GM12872 (cell line): Measurements from ENCODE around the gene QSOX2.

Source experiments
- TF ChIP-seq, protein P1 (sequence below): IDR thresholded peaks from 3 replicates; pipeline ENCODE4 v1.5.1; 2011; ENCODE audit warnings: low read depth, mild to moderate bottlenecking, low read length, moderate library complexity; ENCODE audit not compliant: insufficient read depth

QSOX2 gene

DNA sequence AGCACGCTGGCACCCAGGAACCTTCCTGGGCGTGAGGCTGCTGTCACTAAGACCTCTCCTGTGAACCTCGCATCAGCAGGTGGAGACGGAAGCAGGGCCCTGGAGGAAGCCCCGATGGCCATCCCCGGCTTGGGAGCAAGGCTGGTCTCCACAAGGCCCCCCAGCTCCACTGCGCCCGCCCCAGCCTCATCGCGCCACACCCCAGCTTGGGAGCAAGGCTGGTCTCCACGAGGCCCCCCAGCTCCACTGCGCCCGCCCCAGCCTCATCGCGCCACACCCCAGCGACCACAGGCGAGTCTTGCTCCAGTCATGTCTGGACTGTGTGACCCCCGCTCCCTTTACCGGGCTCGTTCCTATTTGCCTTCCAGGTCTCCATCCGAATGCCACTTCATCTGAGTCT lies 11.0 kb downstream of the QSOX2 start:
- TF ChIP-seq, protein P1, sequence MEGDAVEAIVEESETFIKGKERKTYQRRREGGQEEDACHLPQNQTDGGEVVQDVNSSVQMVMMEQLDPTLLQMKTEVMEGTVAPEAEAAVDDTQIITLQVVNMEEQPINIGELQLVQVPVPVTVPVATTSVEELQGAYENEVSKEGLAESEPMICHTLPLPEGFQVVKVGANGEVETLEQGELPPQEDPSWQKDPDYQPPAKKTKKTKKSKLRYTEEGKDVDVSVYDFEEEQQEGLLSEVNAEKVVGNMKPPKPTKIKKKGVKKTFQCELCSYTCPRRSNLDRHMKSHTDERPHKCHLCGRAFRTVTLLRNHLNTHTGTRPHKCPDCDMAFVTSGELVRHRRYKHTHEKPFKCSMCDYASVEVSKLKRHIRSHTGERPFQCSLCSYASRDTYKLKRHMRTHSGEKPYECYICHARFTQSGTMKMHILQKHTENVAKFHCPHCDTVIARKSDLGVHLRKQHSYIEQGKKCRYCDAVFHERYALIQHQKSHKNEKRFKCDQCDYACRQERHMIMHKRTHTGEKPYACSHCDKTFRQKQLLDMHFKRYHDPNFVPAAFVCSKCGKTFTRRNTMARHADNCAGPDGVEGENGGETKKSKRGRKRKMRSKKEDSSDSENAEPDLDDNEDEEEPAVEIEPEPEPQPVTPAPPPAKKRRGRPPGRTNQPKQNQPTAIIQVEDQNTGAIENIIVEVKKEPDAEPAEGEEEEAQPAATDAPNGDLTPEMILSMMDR = no peak

DNA sequence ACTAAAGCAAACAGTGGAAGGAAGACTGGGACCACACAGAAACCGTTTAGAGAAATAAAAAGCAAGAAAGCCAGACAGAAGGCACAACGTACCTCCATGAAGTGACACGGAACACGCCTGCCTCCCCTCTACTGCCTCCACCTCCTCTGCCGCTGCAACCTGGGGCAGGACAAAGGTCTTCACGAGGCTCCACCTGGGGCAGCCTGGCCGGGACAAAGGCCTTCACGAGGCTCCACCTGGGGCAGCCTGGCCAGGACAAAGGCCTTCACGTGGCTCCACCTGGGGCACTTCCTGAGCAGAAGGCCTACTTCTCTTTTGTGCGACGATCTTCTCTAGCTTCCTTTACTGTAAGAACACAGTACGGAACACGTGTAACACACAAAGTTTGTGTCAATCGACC lies 11.7 kb downstream of the QSOX2 start:
- TF ChIP-seq, protein P1 = no peak

DNA sequence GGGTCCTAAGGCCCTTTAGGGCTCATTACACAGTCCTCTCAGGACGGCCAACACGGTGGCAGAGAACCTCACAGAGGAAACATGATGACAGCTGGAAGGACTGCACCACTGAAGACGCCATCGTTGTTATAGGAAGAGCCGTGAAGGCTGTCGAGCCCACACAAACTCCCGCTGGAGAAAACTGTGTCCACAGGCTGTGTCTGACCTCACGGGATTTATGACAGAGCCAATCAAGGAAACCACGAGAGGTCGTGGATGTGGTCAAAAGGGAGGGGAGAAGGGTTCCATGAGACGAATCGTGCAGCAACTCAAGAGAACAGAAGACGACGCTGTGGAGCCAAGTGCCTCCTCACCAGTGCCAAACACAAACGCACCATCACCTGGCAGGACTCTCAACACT lies 12.2 kb downstream of the QSOX2 start:
- TF ChIP-seq, protein P1 = no peak

DNA sequence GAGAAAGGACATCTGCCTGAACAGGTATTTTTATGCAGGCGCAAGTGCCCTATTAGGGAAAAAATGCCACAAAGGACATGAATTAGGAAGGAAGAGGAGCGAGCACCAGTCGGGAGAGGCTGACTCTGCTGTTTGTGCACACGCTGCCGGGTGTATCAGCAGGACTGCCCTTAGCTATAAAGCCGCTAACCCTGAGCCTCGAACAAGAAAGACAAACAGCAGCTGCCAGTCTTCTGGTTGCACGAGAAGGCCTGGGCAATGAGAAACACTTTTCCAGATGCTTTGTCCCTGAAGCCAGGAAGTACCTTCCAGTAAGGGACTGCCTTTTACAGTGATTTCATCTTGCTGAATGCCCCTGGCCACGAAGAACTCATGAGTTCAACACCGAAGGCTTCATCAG lies 12.6 kb downstream of the QSOX2 start:
- TF ChIP-seq, protein P1 = no peak

DNA sequence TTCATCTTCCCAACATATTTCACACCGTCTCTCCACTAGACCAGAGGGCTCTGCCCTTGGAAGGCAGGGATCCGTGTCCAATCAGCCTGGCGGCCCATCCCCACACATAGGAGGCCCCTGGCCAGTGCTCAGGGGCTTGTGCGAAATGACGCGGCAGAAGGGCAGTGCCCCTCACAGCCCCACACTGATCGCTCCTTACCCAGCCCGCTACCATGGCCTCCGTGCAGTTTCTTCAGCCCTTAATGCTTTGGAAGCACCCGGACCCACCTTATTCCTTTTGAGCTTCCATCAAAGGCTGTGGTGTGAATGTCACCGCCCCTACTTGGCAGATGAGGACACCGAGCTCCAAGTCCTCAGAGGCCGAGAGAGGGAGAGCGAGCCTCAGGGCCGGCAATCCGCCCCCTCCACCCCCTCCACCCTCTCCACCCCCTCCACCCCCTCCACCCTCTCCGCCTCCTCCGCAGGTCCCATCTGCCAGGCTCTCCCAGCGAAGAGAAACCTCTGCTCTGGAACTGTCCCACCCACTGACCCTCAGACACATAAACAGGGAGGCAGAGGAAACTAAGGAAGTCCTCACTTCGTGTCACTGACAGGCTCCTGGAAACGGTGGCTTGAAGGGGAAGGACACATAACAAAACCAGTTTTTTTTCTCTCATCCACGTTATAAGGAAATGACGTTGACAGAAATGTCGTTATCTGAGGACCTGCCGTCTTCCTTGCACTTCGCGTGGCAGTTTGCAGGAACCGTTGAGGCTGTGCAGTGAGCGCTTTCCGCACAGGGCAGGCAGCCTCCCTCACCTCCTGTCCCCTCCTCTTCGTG lies 13.9 kb downstream of the QSOX2 start:
- TF ChIP-seq, protein P1 = no peak

DNA sequence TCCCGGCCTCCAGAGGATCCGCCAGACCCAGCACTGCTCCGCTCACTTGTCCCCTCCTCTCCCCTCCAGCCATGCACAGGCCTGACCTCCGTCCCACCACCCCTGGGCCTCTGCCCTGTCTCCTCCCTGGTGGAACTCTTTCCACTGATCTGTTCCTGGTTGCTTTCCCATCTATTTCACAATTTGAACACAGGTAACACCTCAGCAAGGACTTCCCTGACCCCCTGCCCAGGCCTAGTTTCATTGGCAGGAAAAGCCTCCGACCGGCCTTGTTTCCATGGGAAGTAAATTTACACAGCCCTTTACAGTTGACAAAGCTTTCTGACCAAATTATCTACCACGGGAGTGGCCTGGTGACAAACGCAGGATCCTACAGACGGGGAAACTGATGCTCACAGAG lies 14.8 kb downstream of the QSOX2 start:
- TF ChIP-seq, protein P1 = no peak

DNA sequence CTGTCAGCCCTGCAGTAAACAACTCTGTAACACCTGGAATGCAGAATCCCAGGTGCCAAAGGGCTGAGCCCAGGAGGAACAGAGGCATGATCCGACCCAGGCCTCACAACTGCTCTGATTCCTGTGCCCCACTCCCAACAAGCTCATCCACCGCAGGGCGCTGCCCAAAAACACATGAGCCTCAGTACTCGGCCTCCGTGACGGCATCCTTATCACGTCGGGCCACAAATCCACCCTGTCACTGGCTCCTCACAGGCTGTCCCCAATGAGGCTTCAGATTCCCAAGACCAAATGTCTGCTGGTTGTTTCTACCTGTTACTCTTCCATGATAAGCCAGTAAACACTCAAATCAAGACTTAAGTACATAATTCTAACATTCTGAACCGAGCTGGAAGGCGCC lies 15.2 kb downstream of the QSOX2 start:
- TF ChIP-seq, protein P1 = no peak
